ENCODE measurements around the gene MALRD1. TPM values are rescaled to one million over a fixed set of nuclear protein-coding genes. Genes with fewer than 3 reads are reported as not detected.

The MALRD1 gene
- total and polyA plus RNA-seq, 2 of the 8 experiments (the other 6 are each of a cell fraction or from before 2014, with no cell fraction given): 0.32 to 0.35 TPM

DNA sequence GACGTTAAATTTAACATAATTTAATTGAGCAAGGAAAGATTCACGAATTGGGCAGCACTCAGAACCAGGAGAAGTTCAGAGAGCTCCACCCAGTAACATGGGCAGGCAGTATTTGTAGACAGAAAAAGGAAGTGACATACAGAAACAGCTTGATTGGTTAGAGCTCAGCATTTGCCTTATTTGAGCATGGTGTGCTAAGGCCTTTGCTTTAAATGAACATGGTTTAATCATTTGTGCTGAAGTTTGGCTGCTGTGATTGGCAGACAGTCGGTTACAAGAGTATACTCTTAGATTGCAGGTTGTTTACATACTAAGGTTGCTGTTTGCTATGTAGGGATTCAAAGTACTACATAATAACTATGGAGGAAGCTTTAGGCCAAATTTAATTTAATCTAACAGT, 199.2 kb downstream of the MALRD1 start (continued):
- no peak for TF ChIP-seq SRF (IDR thresholded peaks at IDR 0.05; ENCODE audit: low read depth, low read length)
- no peak for TF ChIP-seq POU5F1 (IDR thresholded peaks at IDR 0.05; ENCODE audit: low read depth, low read length)
- TF ChIP-seq YY1 (IDR thresholded peaks at IDR 0.05; ENCODE audit: low read depth, low read length): no peak
- no peak for TF ChIP-seq EP300 (IDR thresholded peaks at IDR 0.05; ENCODE audit: borderline replicate concordance in 1 of 2, low read depth in 2 of 2, low read length in 2 of 2)
- no peak for TF ChIP-seq MAFK (IDR thresholded peaks at IDR 0.05; ENCODE audit: low read depth, low read length)
